GM18520 (cell line): ENCODE data around the gene MAP2K5.

Source experiments
- ATAC-seq: cut with Tn5 transposase; IDR thresholded peaks from one replicate; pipeline ENCODE4 v1.9.1; 2021; ENCODE audit not compliant: unreplicated experiment

Gene MAP2K5

DNA sequence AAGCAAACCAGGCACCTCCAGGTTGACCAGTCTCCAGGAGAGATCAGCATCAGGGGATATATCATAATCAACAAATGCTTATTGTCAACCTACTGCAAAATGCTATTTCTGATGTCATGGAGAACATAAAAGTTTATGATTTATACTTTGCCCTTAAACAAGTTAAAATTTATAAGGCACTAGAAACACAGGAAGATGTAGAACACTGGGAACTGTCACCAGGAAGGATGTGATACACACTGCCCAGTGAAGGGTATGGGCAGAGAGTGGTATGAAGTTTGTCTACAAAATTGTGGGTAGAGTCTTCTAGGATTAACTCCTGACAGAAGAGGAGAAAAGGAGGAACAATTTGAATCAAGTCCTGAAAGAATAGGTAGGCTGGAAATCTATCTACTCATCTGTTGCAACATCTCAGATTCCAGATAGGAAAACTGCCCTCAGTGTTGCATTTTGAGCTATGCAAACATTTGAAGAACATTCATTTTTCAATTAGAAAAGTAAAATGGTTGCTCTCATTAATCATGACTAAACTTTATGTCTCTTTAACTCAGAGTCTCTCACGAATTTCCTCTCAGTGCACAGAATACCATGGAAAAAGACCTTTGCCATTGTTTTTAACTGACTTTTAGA lies 176.9 kb downstream of the MAP2K5 start:
- no peak for ATAC-seq

DNA sequence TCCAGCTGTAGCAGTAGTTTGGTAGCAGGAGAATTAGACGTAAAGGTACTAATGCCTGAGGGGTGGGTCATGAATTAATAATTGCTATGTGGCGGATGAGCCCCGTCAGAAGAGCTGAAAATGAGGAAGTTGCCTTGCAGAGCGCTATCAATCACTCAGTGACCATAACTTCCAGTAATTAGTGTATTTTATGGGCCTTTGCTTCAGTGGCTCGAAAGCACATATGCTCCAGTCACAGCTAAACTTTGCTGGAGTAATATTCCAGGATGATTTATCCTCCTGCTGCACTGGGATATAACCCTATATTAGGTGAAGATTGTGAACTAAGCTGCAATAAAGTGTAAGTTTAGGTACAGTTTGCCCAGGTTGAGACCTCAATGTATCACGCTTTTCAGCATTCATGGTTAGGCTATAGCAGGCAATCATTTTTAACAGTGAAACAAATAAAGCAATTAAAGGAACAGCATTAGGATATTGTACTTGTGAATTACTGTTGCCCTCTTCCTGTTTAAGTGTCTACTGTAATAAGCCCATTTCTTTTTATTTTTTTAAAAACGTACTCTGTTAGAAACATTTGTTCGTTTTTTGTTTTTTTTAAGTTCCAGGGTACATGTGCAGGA lies 178.2 kb downstream of the MAP2K5 start:
- ATAC-seq: no peak

DNA sequence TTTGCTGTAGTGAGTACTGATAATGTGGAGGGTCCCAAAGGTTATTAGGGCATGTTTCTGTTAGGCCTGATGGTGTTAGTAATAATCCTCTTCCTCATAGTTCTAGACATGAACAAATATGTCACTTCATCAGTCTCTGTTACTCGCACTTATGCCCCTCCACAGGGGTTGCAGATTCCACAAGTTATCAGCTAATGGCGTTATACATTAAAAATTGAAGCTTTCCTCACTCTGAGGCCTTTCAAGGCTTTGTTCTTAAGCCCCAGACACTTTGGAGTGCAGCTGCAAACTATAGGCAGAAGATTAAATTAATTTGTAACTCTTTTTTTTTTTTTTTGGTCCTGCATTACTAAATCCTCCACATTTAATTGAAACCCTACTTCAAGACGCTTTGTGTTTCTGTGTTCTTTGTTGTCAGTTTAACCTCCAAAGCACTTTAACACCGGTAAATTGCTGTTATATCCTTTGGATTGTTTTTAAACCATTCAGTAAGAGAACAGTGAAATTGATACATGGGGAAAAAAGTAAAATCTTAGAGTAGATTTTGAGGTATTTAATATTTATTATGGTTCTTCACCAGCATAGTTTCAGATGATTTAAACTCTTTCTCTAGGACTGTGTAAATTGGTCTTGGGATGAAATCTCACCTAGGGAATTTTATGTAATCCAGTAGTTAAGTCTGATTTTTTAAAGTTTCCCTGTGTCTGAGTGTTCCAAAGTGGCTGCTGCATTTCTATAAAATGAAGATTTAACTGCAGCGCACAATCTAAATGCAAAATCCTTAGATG lies 179.7 kb downstream of the MAP2K5 start:
- ATAC-seq: no peak

DNA sequence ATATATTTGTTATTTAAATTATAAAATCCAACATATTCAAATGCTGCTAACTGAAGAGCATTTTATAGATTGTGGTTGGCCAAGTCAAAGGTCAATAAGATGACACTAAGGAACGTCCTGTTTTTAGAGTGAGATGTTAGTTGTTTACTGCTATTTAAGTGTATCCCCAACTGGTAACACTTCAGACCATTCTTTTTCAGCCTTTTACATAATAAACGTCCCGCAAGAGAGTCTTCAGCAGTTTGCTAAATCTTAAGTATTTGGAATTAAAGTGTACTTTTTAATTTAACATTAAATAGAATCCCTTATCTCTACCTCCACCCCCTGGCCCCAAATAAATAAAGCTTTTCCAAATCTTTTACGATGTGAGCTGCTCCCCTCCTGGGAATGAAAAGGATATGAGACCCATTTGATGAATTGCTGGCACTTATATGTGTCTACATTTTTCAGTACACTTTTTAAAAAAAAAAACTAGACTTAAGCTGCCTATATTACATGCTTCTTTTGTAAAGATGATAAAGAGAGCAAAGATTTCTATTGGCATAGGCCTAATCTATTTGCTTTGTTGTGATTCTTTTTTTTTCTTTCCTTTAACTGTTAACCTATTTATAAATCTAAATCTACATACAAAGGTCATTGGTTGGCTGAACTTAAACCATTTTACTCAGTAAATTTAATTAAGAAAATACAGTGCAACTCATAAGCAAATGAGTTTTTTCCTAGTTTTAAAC lies 181.0 kb downstream of the MAP2K5 start:
- no peak for ATAC-seq

DNA sequence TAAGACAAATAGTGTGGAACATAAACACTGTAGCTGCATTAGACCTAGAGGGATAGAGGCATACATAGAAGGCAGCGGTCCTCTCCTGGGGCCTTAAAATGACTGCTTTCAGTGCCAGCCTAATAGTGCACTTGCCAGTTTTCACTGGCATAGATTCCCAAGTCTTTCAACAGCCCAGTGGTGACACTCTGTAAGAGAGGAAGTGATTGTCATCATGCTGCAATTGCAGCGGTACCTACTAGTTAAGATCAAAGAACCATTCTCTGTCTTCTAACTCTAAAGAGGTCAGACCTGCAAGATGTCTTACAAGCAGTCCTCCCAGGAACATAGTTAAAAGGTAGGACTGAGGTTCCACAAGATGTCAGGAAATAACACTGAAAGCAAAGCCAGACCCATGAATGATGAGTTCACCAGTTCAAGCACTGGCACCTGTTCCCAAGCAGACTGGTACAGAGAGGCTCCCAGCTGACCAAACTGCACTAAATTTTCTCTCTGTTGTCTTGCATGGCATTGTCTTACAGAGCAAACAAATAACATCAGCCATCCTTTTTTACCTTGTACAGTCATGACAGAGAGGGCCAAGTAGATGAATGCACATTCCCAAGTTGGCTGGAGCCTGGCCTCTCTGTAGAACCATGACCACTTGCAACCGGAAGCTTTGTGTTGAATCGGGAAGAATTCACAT lies 182.3 kb downstream of the MAP2K5 start:
- ATAC-seq: no peak

DNA sequence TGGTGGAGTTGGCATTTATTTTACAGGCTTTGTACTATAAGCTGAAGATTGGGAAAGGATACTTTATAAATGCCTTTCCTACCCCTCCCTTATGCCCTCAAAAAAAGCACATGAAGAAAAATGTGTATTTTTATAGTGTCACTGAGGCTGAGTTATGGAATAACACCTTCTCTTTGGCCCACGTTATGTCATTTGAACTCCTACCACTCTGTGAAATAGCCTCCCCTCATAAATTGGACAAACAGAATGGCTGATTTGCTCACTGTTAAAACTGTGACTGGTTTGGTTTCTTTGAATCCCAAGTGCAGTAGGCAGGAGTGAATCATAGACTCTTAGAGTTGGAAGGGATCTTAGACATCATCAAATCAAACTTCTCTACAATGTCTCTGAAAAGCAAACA lies 187.6 kb downstream of the MAP2K5 start:
- ATAC-seq: no peak

DNA sequence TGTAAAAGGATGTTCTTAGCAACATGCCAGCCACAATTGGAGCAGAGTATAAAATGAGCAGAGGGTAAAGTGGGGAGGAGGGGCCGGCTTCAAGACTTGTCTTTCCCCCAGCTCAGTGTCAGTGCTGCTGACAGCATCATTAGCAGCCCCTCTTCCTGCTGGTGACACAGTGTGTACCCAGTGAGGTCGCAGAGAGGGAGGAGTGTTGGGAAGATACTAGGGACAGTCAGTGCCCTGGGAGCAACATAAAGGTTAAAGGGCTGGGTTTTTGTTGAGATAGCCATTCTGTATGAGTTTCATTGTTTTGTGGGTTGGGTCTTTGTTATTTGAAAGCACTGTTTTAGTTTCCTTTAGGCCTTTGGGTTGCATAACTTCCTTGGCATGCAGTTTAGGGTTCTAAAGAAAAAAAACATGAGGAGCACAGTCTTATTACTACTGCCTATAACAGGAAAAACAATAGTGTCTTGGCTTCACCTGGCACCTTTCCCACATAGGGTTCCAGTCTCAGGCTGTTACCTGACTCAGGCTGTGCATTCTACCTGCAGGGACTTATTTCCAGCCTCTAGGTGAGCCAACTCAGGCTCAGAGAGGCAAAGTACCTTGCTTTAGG lies 188.7 kb downstream of the MAP2K5 start:
- ATAC-seq: no peak

DNA sequence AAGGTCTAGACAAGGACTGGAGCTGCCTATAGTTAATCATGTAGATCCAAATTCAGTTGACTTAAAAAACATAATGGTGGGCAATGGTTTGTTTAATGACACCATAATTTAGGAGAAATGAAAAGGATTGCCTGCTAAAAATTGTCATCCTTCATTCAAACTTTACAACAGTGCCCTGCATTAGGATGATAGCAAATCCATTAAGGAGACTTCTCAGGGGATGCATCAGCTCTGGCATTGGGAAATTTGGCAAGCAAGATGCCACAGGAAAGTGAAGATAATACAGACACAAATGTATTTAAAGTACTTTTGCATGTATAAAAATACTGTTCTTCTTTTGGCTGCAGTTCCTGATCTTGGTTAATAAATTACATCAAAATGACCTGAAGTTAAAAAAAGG lies 189.7 kb downstream of the MAP2K5 start:
- ATAC-seq: no peak

DNA sequence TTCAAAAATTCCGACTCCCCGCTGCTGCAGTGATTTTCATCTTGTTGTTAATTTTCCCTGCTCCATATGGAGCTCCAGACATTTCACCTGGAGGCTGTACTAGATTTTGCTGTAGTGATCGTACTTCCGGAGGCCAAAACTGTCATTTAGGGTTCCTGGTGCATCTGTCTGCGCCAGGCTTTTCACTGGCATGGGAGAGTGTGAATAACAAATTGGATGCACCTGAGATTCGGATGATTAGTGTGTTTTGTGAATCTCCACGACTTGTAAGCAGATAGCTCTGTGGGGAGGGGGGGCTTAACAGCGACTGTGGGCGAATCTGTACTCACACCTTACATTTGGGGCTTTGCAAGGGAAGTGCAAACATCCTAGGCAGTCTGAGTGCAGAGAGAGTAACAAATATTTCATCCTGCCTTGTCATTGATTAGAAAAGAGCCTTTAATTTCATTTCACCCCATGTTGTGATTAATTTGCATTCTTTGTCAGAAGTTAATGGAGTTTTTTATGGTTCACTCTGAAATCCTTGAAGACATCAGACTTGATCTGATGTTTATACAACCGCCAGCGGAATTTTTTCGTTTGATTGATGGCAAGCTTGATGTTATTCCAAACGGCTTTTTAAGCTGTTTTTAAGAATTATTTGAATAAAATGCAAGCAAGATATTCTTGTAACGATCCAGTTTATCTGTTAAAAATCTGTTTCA lies 190.3 kb downstream of the MAP2K5 start:
- ATAC-seq: no peak

DNA sequence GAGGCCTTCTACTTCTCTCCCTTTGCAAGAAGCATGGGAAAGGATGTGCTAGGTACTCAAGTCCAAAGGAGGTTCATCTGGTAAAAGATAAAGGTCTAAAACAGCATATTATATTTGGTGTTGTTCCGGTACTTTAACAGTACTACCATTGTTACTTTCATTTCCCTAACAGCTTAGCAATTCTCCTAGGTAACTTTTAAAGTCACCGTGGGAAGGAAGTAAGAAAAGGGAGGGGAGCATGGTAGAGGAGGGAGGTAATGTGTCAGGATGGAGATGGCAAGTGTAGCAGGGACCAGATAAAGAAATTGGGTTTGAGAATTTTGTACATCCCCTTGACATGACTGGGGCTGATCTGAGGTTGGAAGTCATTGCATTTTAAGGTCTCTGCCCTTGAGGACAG lies 193.4 kb downstream of the MAP2K5 start:
- ATAC-seq: no peak

DNA sequence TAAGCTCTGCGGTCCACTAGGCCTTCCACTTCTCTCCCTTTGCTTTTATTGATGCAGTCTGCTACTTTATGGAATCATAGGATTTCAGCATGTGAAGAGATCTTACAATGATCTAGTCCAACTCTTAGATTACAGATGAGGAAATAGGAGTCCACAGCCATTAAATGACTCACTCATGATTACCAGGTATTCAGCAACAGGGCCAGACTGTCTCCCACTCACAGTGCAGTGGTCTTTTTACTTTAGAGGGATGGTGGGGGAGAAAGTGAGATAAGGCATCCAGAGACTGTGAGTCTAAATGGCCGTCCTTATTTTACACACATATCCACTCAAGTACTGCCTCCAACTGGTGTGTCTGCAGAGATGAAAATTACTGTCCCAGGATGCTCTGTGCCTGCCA lies 194.3 kb downstream of the MAP2K5 start:
- ATAC-seq: no peak

DNA sequence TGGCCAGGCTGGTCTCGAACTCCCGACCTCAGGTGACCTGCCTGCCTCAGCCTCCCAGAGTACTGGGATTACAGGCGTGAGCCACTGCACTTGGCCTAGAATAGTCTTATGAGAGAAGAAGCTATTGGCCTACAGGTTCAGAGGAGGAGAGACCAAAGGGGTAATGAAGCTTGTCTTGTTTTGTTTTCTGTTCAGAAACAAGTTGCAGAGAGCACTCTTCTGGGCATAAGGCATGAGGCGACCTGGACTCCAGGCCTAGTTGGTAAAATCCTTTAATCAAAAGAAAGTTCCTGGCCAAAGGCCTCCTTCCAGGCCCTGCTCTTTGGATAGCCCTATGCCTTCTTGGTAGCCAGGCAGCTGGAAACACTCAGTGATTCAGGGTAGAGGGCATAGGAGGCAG lies 195.6 kb downstream of the MAP2K5 start:
- no peak for ATAC-seq

DNA sequence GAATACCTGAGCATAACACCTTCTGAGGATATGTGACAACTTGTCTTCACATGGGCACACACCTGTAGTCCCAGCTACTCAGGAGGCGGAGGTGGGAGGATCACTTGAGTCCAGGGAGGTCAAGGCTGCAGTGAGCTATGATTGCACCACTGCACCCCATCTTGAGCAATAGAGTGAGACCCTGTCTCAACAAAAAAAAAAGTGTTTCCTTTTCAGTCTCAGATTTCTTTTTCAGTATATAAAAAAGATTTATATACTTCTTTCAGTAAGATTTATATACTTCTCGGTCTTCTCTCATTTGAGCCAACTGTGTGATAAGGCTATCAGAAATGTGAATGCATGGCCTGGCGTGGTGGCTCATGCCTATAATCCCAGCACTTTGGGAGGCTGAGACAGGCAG lies 197.9 kb downstream of the MAP2K5 start:
- no peak for ATAC-seq

DNA sequence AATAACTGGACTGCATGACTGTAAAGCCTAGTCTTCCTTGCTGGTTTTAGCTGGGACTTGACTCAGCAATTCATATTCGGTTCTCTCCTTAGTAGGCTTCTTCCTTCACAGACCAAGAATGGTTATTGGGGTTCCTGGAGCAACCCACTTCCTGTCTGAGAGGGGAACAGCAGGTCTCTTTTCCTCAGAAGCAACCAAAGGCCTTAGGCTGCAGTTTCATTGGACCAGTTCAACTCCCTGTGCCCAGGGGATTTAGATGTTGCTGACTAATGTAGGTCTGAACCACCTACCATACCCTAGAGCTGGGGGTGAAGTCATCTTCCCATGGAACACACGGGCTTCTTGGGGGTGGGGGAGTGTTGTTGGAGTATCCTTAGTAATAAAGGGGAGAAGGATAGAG lies 198.8 kb downstream of the MAP2K5 start:
- ATAC-seq: no peak

DNA sequence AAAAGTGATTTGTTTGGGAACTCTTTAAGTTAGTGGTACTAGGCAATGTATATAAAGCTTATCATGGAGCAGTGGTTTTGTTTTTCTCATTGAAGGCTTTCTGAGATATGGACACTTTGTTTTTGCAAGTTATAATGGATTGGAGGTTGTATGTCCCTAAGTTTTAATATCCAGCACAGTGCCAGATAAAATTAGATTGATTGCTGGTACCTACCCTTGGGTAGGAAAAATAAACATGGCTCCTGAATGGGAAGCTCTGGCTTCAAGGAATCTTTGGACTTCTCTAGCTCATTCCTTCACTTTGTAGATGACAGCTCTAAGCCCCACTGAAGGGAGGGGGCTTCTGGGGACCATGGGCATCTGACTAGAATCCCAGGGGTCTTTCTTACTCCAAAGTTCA lies 201.1 kb downstream of the MAP2K5 start:
- ATAC-seq: no peak

DNA sequence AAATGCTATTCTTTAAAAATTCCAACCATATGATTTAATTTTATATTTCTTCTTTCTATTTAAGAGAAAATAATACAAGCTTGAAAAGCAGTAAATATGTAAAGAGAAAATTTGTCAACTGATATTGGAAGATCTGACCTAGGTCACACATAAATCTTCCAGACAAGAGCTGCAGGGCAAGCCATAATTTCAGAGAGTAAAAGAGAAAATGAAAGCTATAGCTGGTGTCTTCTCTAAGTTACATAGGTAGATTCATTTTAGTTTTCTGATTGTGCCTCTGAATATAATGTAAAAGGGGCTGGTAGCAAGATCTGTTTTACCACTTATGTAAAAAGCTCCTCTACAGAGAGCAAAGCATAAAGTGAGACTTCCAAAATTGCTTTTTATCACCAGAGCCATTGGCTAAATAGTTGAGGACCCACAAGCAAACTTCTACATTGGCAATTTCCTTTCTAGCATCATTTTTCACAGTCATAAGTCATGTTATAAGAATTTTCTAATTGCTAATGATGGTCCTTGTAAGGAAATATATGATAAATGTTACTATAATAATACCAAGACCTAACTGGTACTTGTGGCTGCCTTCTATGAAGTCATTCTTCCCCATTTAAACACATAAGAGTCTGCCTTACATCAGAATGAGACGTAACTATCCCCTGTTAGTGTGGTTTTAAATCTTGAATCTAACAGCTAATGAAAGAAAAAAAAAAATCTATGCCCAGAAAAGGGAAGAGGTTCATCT lies 202.0 kb downstream of the MAP2K5 start:
- ATAC-seq: no peak

DNA sequence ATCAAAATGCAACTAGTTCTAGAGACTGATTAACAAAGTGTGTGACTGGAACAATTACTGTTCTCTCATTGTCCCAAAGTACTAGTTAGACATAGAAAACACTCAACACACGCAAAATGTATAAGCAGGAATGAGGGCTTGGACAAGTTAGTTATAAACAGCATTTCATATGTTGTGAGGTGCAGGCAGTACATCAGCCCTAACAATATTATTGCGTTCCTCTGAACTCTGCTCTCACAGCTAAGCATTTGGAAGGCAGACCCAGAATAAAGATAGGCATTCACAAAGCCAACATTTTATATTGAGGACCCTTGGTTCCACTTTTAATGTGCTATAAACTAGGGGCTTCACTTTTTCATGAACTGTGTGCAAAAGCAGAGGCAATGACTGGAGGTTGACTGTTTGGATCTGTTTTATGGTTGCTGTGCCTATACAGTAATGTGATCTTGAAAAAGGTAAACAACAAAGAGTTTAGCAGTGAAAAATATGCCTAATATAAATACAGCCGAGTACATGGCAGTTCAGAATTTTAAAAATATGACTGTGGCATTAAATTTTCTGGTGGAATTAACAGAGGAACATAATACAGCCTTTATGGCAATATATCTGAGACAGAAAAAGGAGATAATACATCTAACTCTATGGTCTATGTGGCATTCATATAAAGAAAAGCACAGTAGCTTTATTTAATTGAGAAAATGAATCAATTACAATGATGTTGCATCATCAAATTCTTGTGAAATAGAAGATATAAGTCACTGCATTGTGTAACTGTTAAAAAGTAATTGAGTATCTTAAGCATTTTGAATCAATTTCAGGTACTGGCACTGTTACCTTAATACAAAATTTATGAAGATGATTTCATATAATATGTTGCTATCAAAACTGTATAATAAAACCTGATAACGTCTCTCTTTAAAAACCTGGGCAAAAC lies 202.8 kb downstream of the MAP2K5 start:
- no peak for ATAC-seq

DNA sequence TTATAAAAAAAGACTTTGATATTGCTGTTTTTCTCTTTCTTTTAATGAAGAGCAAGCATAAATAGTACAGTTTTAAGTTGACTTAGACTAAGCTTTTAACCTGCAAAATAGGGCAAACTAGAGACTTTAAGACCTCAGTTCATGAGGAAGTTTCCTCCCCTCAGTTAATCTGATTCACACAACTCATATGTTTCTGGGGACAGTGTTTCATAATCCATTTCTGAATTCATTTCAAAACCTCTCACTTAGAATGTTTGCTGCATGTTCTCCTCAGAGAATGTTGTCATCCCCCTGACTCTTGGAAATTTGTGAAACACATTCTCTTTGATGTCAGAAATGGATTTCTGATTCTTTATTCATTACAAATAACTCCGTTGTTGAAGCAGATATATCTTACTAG lies 203.5 kb downstream of the MAP2K5 start:
- no peak for ATAC-seq
